NCI-H1417 treated with DMSO at 0.1 percent for 48 hours (cell line): ENCODE data around the gene VSTM2L.
A peak's percentile ranks its signal among the peaks of the same experiment; 100 is the strongest.
"Not testable (repeated sequence)": the region's sequence is repeated elsewhere in the genome, so short reads cannot be mapped to it uniquely, and the experiment has no call there.

Experiments
- DNase-seq: peaks from one replicate; lab custom pipeline; 2025; lab: John Stamatoyannopoulos, UW

The VSTM2L gene

GRCh38 chr20:37938181-37938750 lies 35.3 kb downstream of the VSTM2L start:
- DNase-seq, result no peak

GRCh38 chr20:37938954-37939353 lies 36.0 kb downstream of the VSTM2L start:
- DNase-seq, result no peak

GRCh38 chr20:37939701-37940560 lies 37.0 kb downstream of the VSTM2L start:
- DNase-seq, result no peak

- DNase-seq, result no peak
These were observed 37.9 kb downstream of the VSTM2L start for GRCh38 chr20:37940858-37941257.

- no peak for DNase-seq
These were observed 38.4 kb downstream of the VSTM2L start for GRCh38 chr20:37941332-37941731.

- DNase-seq, result no peak
These were observed 39.1 kb downstream of the VSTM2L start for GRCh38 chr20:37941992-37942391.

GRCh38 chr20:37943033-37943432 lies 40.1 kb downstream of the VSTM2L start:
- no peak for DNase-seq

- no peak for DNase-seq
These were observed 40.9 kb downstream of the VSTM2L start for GRCh38 chr20:37943501-37944455.

- DNase-seq, result no peak
These were observed 41.6 kb downstream of the VSTM2L start for GRCh38 chr20:37944456-37944981.

GRCh38 chr20:37945091-37945547 lies 42.2 kb downstream of the VSTM2L start:
- peak; percentile 26 for DNase-seq

GRCh38 chr20:37946946-37947345 lies 44.0 kb downstream of the VSTM2L start:
- no peak for DNase-seq

GRCh38 chr20:37947943-37948342 lies 45.0 kb downstream of the VSTM2L start:
- no peak for DNase-seq

GRCh38 chr20:37948956-37949355 lies 46.0 kb downstream of the VSTM2L start:
- no peak for DNase-seq

- no peak for DNase-seq
These were observed 51.3 kb downstream of the VSTM2L start for GRCh38 chr20:37954190-37954589.

- DNase-seq, result no peak
These were observed 51.7 kb downstream of the VSTM2L start for GRCh38 chr20:37954626-37955025.

- DNase-seq, result no peak
These were observed 52.6 kb downstream of the VSTM2L start for GRCh38 chr20:37955511-37955910.

GRCh38 chr20:37956107-37956585 lies 53.2 kb downstream of the VSTM2L start:
- DNase-seq, result no peak

- no peak for DNase-seq
These were observed 56.1 kb downstream of the VSTM2L start for GRCh38 chr20:37958856-37959520.

- no peak for DNase-seq
These were observed 58.1 kb downstream of the VSTM2L start for GRCh38 chr20:37961066-37961465.

- not testable (repeated sequence) for DNase-seq
These were observed 60.6 kb downstream of the VSTM2L start for GRCh38 chr20:37963483-37963882.

GRCh38 chr20:37968841-37969401 lies 66.0 kb downstream of the VSTM2L start:
- DNase-seq, result no peak
